Measurements from ENCODE around the gene C10orf90. TPM values are rescaled to one million over a fixed set of nuclear protein-coding genes. Genes with fewer than 3 reads are reported as not detected.

The C10orf90 gene
- total and polyA plus RNA-seq, 2 donors (not counting 3 experiments of a cell fraction or from before 2014, with no cell fraction given) = not detected

- intact Hi-C loops (cut with micrococcal nuclease) (no loop called here), dilution Hi-C loops (cut with MboI; ENCODE audit: extremely low pct_ligation_motif_present, low sequenced_read_pairs) (no loop called here)
- no peak for DNase-seq (ENCODE audit: low read depth, low spot score)
- Histone ChIP-seq H3K79me2 (ENCODE audit: control insufficient read depth, insufficient read depth, low read length) (no peaks in the 10 kb centered on the region), H3K4me2 (ENCODE audit: insufficient read depth, low read length) (no peak overlapping the region), H3K4me3 (replicated peaks in 1 of 3; ENCODE audit: insufficient read depth in 1 of 3, low read depth in 1 of 3, low read length in 3 of 3) (no peak overlapping the region), H3K4me1 (ENCODE audit: control insufficient read depth, extremely low read depth, insufficient read depth, low read length) (no peaks in the 10 kb centered on the region), H3K27me3 (ENCODE audit: control insufficient read depth in 2 of 2, insufficient read depth in 2 of 2, low read length in 2 of 2) (no peaks in the 10 kb centered on the region), H4K20me1 (replicated peaks; ENCODE audit: control insufficient read depth, extremely low read depth, insufficient read depth, low read length) (no peaks in the 10 kb centered on the region), H3K9ac (replicated peaks; ENCODE audit: extremely low read depth, insufficient read depth, low read length) (no peak overlapping the region), H3K9me1 (replicated peaks; ENCODE audit: control insufficient read depth, extremely low read depth, insufficient read depth, low read length) (no peaks in the 10 kb centered on the region), H3K36me3 (ENCODE audit: control insufficient read depth in 2 of 2, extremely low read depth in 1 of 2, insufficient read depth in 2 of 2, low read length in 2 of 2) (no peaks in the 10 kb centered on the region), H3K9me3 (replicated peaks; ENCODE audit: control insufficient read depth, insufficient read depth, low read length) (no peaks in the 10 kb centered on the region), H2AFZ (ENCODE audit: low read depth, low read length) (no peak overlapping the region), H3K27ac (ENCODE audit: insufficient read depth, low read depth, low read length) (no peak overlapping the region)
- FAIRE-seq = no peak
- CTCF ChIA-PET = no interaction called here
- TF ChIP-seq GATA2 (IDR thresholded peaks at IDR 0.05; ENCODE audit: insufficient read depth, insufficient read length, low read depth, low read length) (no peak), JUN (IDR thresholded peaks at IDR 0.05; ENCODE audit: borderline replicate concordance, insufficient read depth, insufficient read length, low read depth) (no peak), EZH2 (IDR thresholded peaks at IDR 0.05; ENCODE audit: borderline replicate concordance, low read depth, low read length, severe bottlenecking) (no peak), FOS (IDR thresholded peaks at IDR 0.05; ENCODE audit: borderline replicate concordance, insufficient read depth, low read length) (no peak), POLR2A (IDR thresholded peaks at IDR 0.05; ENCODE audit: low read depth, low read length) (no peak)
- POLR2A ChIA-PET = no interaction called here
- no TSS peak for BruUV-seq (replicated peaks)
Measured at GRCh38 chr10:126458466-126458865, 212.0 kb downstream of the C10orf90 start.

- no peak overlapping the region for H2AFZ ChIP-seq (ENCODE audit: low read depth, low read length)
- BruUV-seq (replicated peaks) = no TSS peak
- H4K20me1 ChIP-seq (replicated peaks; ENCODE audit: control insufficient read depth, extremely low read depth, insufficient read depth, low read length) = no peaks in the 10 kb centered on the region
- H3K4me1 ChIP-seq (ENCODE audit: control insufficient read depth, extremely low read depth, insufficient read depth, low read length) = no peaks in the 10 kb centered on the region
- no peak overlapping the region for H3K4me2 ChIP-seq (ENCODE audit: insufficient read depth, low read length)
- H3K9ac ChIP-seq (replicated peaks; ENCODE audit: extremely low read depth, insufficient read depth, low read length) = no peak overlapping the region
- ChIA-PET CTCF (no interaction called here), POLR2A (no interaction called here)
- no peak overlapping the region for H3K27ac ChIP-seq (ENCODE audit: insufficient read depth, low read depth, low read length)
- no peaks in the 10 kb centered on the region for H3K79me2 ChIP-seq (ENCODE audit: control insufficient read depth, insufficient read depth, low read length)
- dilution Hi-C loops (cut with MboI; ENCODE audit: extremely low pct_ligation_motif_present, low sequenced_read_pairs) = no loop called here
- H3K9me1 ChIP-seq (replicated peaks; ENCODE audit: control insufficient read depth, extremely low read depth, insufficient read depth, low read length) = no peaks in the 10 kb centered on the region
- no peaks in the 10 kb centered on the region for H3K9me3 ChIP-seq (replicated peaks; ENCODE audit: control insufficient read depth, insufficient read depth, low read length)
- no peak for TF ChIP-seq MYC (IDR thresholded peaks at IDR 0.05; ENCODE audit: low read depth, low read length)
- TF ChIP-seq POLR2A (IDR thresholded peaks at IDR 0.05; ENCODE audit: low read depth, low read length) = no peak
- no peak for TF ChIP-seq GATA2 (IDR thresholded peaks at IDR 0.05; ENCODE audit: insufficient read depth, insufficient read length, low read depth, low read length)
- TF ChIP-seq FOS (IDR thresholded peaks at IDR 0.05; ENCODE audit: borderline replicate concordance, insufficient read depth, low read length) = no peak
- TF ChIP-seq POLR2AphosphoS5 (IDR thresholded peaks at IDR 0.05; ENCODE audit: insufficient read depth, low read depth, low read length) = no peak
- TF ChIP-seq CTCF (IDR thresholded peaks at IDR 0.05; ENCODE audit: extremely low read depth in 1 of 2, insufficient read depth in 1 of 2, low read depth in 1 of 2, low read length in 2 of 2) = no peak
- no peak for TF ChIP-seq EZH2 (IDR thresholded peaks at IDR 0.05; ENCODE audit: borderline replicate concordance, low read depth, low read length, severe bottlenecking)
- no peaks in the 10 kb centered on the region for H3K27me3 ChIP-seq (ENCODE audit: control insufficient read depth in 2 of 2, insufficient read depth in 2 of 2, low read length in 2 of 2)
- DNase-seq (ENCODE audit: low read depth, low spot score) = no peak
- intact Hi-C loops (cut with micrococcal nuclease) = no loop called here
- FAIRE-seq = no peak
- H3K4me3 ChIP-seq (replicated peaks in 1 of 3; ENCODE audit: insufficient read depth in 1 of 3, low read depth in 1 of 3, low read length in 3 of 3) = no peak overlapping the region
- H3K36me3 ChIP-seq (ENCODE audit: control insufficient read depth in 2 of 2, extremely low read depth in 1 of 2, insufficient read depth in 2 of 2, low read length in 2 of 2) = no peaks in the 10 kb centered on the region
Measured at GRCh38 chr10:126456632-126457031, 213.9 kb downstream of the C10orf90 start.
